Stimulated activated CD4-positive, alpha-beta T cell treated with anti-CD3 and anti-CD28 coated beads, Interleukin-4, amount 100 ng/mL, for 4 hours (primary cell): ENCODE measurements around the gene SUN5.
A peak's percentile ranks its signal among the peaks of the same experiment; 100 is the strongest.
"Not testable (repeated sequence)": the region's sequence is repeated elsewhere in the genome, so short reads cannot be mapped to it uniquely, and the experiment has no call there.

Experiments
- DNase-seq, 2 experiments: peaks; one replicate each; pipeline ENCODE4 v3.0.0-alpha.2; 2020

SUN5 gene

DNA sequence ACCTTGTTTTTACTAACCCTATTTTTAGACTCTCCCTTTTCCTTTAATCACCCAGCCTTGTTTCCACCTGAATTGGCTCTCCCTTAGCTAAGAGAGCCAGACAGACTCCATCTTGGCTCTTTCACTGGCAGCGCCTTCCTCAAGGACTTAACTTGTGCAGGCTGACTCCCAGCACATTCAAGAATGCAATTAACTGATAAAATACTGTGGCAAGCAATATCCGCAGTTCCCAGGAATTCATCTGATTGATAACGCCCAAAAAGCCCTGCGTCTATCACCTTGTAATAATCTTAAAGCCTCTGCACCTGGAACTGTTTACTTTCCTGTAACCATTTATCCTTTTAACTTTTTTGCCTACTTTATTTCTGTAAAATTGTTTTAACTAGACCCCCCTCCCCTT, 29.1 kb downstream of the SUN5 start:
- DNase-seq: not testable (repeated sequence)

DNA sequence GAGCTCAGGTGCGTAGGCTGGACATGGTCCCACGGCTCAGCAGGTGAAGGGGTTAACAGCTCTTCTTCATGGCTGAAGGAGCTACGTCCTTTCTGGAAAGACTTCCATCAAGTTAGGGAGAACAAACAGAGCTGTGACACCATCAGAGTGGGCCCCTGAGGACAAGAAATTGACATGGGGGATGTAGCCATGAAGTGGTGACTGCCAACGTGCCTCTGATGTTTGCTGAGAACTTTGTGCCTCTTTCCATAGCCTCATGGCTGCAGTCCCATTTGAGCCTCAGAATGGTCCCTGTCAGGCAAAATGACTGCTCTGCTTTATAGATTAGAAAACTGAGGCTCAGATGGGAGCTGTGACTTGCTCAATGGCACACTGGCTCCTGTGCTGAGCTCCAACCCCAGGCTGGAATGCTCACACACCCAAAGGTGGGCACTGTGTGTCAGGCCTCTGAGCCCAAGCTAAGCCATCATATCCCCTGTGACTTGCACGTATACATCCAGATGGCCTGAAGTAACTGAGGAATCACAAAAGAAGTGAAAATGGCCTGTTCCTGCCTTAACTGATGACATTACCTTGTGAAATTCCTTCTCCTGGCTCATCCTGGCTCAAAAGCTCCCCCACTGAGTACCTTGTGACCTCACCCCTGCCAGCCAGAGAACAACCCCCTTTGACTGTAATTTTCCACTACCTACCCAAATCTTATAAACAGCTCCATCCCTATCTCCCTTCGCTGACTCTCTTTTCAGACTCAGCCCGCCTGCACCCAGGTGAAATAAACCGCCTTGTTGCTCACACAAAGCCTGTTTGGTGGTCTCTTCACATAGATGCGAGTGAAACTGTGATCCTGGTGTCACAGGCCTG, 29.8 kb downstream of the SUN5 start:
- DNase-seq: not testable (repeated sequence)

DNA sequence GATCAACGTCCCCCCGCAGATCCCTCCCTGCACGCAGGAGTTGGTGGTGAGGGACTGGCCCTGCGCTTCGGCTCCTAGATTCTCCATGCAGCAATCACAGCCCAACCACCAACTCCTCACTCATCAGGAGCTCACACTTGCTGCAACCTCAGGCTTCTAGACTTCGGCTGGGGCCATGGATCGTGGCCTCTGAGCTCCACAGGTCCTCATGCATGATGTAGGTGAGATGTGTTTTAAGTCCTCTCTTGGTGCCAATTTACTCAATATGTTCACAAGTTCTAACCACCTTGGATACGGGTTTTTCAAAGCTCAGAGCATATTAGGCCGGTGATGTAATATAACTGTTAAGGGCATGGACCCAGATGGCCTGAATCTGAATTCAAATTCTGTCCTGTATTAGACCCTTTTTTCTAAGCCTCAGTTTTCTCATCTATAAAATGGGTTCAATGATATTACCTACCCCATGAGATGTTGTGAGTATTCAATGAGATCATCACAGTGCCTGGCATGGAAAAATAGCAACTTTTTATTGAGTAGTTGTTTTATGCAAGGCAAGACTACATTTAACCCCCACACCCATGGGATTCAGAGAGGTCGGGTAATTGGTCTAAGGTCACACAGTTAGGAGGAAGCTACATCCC, 31.0 kb downstream of the SUN5 start:
- no peak for DNase-seq

DNA sequence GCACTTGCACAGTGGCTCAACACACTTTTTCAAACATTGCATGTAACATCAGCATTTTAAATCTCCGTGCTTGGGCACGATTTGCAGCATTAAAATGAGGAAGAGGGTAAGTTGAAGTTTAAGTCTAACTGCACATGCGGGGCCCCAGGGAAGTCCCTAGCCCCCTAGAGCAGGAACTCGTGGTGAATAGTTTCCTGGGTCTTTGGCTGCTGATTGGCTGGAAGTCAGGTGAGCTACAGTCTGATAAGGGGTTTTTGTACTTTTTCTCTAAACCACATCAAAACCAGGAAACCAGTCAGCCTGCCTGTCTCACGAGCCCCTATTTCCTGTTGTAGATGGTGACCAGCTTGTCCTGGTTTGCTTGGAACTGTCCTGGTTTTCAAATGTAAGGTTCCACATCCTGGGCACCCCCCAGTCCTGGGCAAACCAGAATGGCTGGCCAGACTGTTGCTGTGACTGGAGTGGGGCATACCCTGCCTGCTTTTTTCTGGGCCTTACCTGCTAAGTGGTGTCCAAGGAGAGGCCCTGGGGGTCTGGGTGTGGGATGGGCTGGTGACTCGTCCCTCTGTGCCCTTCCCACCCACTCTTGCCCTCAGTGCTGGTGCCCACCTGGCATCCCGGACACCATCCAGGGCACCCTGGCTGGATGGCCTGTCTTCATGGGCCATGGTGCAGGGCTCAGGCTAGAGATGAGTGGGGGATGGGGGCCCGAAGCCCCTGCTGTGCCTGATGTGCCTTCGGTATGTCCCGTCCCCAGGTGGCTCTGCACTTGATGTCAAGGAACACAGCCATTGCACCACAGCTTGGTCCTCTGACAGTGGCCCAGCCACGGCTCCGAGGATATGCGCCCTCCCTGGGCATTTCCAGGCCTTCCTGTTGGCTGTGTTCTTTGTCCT, 31.8 kb downstream of the SUN5 start:
- peak; percentile 65 to 87 for DNase-seq

DNA sequence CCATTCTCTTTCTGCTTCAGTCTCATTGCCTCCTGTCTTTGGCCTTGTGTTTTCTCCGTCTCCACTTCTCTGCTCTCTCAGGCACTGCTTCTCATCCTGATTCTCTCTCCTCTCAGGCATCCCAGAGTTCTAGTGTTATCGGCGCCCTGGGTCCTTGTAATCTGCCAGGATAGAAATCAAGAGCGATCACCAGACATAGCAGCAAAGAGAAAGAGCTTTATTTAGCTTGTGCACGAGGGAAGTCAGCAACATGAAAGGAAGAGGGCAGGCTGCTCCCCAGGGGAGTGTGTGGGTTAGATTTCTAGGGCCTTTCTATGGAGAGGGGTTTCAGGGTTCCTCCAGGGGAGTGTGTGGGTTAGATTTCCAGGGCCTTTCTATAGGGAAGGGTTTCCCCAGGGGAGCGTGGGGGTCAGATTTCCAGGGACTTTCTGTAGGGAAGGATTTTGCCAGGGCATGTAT, 32.5 kb downstream of the SUN5 start:
- no peak for DNase-seq

DNA sequence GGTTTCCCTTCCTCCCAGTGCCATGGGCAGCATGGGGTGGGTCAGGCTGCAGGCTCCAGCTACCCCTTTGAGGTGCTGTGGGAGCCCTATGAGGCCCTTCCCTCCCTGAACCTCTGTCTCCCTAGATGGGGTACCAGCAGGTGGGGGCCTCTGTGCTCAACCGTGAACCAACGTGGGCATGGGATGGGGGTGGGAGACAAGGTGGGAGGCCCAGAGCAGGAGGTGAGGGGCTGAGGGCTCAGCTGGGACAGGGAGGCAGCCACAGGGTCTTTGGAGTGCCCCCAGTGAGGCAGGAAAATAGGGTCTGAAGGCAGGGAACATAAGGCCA, 33.3 kb downstream of the SUN5 start:
- no peak for DNase-seq

DNA sequence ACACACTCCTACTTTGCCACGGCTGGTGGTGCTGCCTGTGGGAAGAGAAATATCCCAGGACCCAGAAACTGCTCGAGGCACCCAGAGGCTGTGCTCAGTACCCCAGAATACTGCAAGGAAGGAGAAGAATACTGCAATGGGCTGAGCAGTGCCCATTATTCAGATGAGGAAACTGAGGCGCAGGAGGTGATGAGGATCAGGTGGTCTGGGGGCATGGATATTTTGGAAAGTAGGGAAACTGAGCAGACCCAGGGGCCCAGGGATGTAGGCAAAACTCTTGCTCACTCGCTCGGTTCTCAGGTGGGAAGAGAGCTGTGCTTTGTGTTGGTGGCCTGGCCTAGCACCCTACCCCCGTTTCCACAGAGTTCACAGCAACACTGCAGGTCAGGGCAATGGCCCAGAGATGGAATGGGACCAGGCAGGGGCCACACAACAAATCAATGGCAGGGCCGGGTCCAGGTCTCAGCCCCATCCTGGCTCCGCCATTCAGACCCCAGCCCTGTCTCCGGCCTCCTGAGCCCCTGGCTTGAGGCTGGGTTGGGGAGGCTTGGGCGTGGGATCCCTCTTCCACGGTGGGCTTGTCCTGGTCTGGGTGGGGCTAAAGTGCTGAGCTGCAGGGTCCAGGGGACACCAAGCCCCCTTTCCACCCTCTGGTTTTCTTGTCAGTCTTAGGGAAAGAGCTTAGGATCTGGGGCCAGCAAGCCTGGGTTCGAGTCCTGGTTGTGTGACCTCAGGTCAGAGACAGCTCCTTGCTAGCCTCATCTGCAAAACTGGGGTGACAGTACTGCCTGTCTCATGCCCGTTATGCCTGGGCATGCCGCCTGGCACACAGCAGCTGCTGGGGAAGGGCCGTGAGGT, 33.9 kb downstream of the SUN5 start:
- no peak for DNase-seq

DNA sequence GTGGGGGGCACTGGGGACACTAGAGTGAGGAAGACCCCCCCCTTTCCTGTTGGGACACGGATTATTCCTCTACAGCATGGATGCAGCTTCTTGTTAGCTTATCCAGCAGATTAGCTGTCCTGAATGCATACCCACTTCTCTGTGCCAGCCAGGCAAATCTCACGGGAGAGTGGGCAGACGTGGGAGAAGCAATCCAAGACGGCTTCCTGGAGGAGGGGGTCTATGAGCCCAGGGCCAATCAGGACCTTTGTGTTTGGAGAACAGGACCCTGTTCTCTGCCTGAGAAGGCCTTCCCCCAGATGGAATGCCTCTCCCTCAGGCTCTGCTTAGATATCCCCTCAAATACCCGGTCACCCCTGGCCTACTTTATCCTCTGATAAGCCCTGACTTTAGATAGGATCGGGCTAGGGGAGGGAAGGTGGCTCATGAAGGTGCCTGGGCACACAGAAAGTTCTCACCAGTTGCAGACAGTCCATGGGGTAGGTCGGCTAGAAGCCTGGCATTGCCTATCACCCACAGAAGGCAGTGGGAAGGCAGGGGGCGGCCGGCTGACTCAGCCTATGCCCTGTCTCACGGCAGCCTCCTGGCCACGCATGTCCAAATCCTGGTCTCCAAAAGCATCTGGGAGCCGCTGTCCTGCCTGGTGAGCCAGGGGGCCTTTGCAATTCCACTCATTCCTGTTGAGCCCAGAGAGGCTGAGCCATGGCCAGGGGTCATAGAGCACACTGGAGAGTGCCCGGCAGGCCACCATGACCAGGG, 34.7 kb downstream of the SUN5 start:
- DNase-seq: no peak

DNA sequence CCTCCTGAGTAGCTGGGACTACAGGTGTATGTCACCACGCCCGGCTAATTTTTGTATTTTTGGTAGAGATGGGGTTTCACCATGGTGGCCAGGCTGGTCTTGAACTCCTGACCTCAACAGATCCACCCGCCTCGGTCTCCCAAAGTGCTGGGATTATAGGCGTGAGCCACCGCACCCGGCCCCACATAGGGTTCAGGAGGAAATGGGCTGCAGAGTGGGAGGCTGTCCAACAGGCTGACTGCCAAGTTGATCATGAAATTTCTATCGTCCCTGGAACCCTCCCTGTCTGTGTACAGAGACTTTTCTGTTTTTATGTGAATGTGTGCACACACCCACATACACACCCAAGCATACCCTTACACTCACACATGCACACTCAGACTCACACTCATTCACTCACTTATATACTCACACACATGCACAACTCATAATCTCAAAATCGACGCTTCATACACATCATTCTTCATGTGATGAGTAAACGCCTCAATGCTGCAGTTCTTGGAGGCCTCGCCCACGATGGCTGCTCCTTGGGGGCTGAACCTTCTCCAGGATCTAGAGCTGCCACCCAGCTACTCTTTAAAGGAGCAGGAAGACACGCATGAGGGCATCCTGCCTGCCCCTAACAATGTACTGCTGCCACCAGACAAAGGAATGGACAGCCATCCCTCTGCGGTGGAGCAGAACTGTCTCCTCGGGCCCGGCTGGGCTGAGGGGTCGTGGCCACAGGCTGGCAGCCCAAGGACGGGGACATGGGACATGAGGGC, 35.6 kb downstream of the SUN5 start:
- DNase-seq: peak in 1 of 2 experiments; percentile 64

DNA sequence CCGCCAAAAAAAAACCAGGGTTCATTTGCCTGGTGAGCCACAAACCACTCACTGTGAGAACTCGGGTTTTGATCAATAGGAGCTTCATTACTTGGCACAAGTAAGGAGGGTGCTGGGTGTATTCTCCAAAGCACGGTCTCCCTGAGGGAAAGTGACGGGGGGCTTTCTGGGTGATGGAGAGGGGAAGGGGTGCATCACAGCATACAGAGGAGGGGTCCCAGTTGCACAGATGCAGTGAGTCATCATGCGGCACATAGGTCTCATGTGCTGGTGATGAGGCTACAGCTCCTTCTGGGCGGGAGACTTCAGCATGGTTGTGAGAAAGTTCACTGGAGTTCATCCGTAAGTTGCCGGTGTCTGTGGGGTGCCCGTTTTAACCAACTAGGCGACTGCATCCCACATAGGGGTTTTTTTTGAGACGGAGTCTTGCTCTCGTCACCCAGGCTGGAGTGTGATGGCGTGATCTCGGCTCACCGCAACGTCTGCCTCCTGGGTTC, 36.2 kb downstream of the SUN5 start:
- DNase-seq: peak in 1 of 2 experiments; percentile 61

DNA sequence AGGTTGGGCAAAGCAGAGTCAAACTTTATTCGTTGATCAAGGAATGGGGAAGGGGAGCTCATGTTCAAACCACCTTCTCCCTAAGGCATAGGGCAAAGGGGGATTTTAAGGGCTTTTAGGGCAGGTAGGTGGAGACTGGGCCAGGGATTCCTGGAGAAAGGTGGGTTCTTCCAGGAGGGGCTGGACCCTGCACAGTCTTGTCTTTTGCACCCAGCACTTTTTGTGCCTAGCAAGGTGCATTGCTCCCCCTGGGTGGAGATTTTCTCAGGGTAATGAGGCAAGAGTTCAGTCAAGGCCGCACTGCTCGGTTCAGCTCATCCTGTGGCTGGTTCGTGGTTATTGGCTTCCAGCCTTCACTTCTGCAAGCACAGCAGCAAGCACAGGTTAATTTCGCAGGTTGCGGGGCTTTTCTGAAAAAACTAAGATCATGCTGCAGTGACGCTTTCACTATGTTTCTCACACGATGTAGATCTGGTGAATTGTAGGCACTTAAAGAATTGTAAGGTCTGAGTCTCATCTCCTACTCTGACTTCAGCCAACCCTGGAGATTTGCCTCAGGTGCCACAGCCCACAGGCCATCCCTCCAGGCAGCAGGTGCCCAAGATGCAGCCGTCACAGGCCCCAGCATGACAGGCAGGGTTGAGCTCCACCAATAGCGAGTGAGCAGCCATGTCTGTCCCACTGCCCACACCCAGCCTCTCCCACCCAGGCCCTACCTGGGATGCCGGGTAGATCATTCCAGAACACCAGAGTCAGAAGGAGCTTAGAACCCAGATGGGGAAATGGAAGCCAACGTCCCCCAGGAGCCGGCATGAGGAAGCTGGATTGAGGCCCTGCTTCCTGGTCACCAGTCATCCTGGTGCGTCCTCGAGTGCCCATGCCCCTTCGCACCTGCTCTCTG, 37.1 kb downstream of the SUN5 start:
- DNase-seq: peak in 1 of 2 experiments; percentile 37

DNA sequence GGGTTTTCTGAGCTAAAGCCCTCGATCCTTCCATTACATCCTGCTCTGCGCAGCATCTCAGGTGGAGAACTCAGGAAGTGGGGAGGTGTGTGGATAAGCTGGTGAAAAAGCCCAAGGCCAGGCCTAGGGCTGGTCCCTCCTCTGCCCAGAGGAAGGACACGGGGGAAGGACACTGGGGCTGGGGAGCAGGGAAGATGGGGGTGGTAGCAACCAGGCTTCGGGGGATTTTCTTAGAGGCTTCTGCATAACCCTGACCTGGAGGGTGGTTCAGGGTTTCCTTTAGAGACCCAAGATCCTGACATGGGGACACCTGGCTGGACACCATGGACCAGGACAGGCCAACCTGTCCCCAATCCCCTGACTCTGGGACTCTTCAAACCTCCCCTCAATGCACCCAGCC, 37.9 kb downstream of the SUN5 start:
- no peak for DNase-seq

DNA sequence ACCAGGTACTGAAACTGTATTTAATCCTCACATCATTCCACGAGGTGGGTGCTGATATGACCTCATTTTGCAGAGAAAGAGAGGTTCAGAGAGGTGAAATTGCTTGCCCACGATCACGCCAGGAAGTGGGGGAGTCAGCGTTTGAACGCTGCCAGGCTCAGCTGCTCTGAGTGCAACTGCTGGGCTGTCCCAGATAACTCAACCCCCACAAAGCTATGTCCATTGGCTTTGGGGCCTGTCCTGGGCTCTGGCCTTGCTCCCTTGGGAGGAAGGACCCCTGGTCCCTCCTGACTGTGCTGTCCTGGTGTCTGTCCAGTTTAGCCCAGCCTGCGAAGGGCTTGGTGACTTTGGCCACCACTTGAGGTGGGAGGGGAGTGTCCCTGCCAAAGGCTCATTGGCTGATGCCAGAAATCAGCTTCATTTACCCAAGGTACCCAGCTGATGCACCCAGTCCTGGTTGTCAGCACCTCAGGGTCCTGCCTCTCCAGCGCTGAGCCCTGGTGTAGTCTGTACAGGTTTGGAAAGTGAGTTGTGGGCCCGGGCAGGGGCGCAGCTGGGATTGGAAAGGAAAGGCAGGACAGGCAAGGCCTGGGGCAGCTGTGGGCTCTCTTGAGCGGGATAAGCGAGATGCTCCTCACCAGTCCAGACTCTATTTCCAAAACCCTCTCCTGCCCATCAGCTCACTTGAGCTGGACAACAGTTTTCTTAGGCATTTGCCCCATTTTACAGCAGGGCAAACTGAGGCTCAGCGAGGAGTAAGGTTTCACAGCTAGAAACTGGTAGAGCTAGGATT, 38.5 kb downstream of the SUN5 start:
- peak in 1 of 2 experiments; percentile 52 for DNase-seq

DNA sequence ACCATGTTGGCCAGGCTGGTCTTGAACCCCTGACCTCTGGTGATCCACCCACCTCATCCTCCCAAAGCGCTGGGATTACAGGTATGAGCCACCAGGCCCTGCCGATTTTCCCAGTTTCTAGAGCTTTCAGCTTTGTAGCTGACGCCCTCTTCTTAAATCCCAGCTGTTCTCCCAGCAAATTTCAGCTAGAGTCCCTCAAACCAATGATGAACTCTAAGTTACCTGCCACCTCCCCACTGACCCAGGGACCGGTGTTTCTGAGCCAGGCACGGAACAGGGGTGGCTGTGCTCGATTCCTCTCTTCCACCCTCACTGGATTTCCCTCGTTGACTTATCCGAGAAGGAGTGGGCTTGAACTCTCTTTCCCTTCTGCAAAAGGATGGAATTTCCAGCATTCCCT, 39.1 kb downstream of the SUN5 start:
- DNase-seq: no peak

DNA sequence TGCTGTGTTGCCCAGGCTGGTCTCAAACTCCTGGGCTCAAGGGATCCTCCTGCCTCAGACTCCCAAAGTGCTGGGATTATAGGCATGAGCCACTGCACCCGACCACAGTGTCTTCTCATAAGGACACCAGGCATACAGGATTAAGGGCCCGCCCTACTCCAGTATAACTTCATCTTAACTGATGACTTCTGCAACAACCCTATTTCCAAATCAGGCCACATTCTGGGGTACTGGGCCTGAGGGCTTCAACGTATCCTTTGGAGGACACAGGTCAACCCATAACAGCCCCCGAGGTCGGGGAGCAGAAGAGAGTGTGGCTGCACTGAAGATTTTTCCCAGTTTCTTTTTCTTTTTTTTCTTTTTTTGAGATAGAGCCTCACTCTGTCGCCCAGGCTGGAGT, 39.7 kb downstream of the SUN5 start:
- no peak for DNase-seq

DNA sequence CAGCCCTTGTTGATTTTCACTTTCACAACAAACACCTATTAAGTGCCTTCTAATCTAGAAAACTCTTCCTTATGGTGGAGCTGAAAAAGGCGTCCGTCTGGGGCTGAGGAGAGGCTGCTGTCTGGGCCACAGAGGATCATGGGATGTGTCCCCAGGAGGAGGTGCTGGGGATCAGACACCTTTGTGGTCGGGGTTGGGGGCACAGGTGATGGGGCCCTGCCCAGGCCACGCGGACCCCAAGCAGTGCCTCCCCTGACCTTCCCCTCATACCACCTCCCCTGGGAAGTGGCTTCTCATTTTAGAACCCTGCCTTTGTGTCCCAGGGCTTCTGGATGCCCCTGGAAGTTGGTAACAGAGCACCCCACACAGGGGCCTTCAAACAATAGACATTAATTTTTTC, 41.1 kb downstream of the SUN5 start:
- DNase-seq: no peak

DNA sequence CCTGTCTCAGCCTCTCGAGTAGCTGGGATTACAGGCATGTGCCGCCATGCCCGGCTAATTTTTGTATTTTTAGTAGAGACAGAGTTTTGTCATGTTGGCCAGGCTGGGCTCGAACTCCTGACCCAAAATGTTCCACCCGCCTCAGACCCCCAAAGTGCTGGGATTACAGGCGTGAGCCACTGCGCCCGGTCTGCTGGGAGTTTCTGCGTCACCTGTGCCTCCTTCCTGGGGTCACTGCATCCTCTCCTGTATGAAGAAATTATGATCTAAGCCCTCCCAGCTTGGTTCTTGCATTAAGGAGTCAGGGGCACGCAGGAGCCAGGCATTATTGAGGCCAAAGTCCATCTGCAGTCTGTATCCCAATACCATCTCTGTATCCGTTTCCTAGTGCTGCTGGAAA, 41.6 kb downstream of the SUN5 start:
- not testable (repeated sequence) for DNase-seq

DNA sequence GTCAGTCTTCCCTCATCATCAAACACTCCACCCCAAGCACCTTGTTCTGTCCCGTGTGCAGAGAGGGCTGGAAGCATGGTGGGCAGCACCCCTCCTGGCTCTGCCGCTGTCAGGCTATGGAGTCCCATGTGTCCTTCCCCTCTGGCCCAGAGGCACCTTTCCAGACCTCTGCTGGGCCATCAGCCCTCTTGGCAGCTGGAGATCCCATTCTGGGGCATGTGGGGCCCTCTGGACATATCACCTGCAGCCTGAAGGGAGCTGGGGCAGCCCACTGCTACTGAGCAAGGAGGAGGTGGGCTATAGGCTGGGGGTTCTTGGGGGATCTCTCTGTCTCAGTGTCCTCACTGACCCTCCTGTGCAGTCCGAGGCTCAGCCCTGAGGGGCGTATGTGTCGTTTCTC, 42.2 kb downstream of the SUN5 start:
- no peak for DNase-seq
